Stimulated activated CD4-positive, alpha-beta T cell treated with anti-CD3 and anti-CD28 coated beads, Interleukin-1b, Interleukin-23, amount 100 ng/mL, for 1 hour (primary cell): ENCODE results near the gene NR5A1.

Experiments
- DNase-seq, 2 donors: peaks; one replicate each; pipeline ENCODE4 v3.0.0-alpha.2; 2020; ENCODE audit warnings: low read depth in 2 of 2

NR5A1 gene

DNA sequence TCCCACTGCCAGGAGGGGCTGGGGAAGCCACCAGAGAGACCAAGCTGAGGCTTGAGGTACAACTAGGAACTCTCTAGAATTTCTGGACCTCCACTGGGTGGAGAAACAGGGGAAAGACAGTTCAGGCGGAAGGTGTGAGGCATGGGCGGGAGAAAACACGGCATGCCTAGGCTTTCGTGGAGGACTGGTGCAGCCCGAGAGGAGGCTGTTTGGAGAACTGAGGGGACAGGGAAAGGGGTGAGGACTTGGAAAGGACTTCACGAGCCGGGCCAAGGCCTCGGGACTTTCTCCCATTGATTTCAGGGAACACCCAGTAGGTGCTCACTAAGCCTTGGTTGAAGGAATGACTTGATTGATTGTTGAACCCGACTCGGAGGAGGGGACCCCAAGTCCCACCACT, 66.4 kb downstream of the NR5A1 start:
- DNase-seq: no peak

GRCh38 chr9:124439686-124440243, 67.4 kb downstream of the NR5A1 start:
- DNase-seq: no peak

DNA sequence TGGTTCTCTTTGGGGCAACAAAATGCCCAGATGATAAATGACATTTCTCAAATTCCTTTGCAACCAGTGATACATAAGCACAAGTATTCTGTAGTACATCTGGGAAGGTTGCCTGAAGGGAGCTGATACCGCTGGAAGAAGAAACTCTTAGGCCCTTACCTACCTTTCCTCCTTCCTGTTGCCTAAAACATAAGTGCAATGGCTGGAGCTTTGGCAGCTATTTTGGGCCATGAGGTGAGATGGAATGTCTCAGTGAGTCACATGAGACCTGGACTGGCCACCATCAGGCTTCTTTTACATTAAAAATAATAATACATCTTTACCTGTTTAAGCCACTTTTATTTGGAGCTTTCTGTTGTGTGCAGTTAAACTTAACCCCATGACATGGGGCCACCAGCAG, 68.1 kb downstream of the NR5A1 start:
- DNase-seq: no peak

- no peak for DNase-seq
These were observed 69.1 kb downstream of the NR5A1 start for GRCh38 chr9:124438091-124438490.

DNA sequence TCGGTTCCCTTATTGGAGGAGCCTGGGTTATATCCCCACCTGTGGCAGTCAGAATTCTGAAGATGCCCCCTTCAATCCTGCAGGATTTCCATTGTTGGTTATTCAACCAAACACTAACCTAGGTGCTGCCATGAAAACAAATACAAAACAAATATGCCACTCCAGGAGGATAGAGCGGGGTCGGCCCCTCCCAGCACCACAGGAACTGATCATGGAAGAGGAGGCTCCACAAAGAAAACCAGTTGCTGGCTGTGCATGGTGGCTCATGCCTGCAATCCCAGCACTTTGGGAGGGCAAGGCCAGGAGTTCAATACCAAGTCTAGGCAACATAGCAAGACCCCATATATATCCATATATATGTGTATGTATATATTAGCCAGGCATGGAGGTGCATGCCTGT, 70.1 kb downstream of the NR5A1 start:
- no peak for DNase-seq

DNA sequence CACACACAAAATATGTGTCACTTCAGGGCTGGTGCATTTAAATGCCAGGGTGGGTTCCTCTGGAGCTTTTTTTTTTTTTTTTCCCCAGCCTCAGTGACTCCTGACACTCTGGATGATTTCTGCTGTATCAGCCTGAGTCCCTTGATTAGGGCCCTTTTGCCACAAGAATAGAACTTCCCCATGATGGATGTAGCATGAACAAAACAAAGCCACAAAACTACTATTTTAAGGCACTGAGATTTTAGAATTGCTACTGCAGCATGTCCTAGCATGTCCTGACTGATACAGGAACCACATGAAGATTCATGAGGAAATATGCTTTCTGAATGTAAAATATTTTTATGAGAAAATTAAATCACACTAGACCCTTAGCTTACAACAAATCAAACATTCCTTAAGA, 70.9 kb downstream of the NR5A1 start:
- DNase-seq: no peak
